GM12891 (cell line): ENCODE results near the gene CDK19.
A peak's percentile ranks its signal among the peaks of the same experiment; 100 is the strongest.

Source experiments
- DNase-seq: peaks from one replicate; pipeline ENCODE4 v3.0.0; 2011; ENCODE audit warnings: low spot score; ENCODE audit not compliant: insufficient read length
- FAIRE-seq: peaks from 2 replicates; lab custom pipeline; 2011; peaks lifted over from hg19 to GRCh38; lab: Jason Lieb, UNC
- PAX5 ChIP-seq: IDR thresholded peaks from 2 replicates; pipeline ENCODE4 v1.6.1; 2011; ENCODE audit warnings: low read length, moderate library complexity, mild to moderate bottlenecking; ENCODE audit not compliant: insufficient read depth, severe bottlenecking
- POLR2A ChIP-seq: IDR thresholded peaks from 2 replicates; pipeline ENCODE4 v1.6.1; 2011; ENCODE audit warnings: low read depth, low read length, control low read depth
- POLR2AphosphoS5 ChIP-seq: IDR thresholded peaks from 2 replicates; pipeline ENCODE4 v1.6.1; 2011; ENCODE audit warnings: low read depth, low read length, control low read depth
- POU2F2 ChIP-seq: IDR thresholded peaks from 2 replicates; pipeline ENCODE4 v1.6.1; 2011; ENCODE audit warnings: low read depth, mild to moderate bottlenecking, control low read depth, low read length, moderate library complexity
- SPI1 ChIP-seq: IDR thresholded peaks from 2 replicates; pipeline ENCODE4 v1.6.1; 2011; ENCODE audit warnings: low read depth, low read length, control low read depth
- TAF1 ChIP-seq: IDR thresholded peaks from 2 replicates; pipeline ENCODE4 v1.6.1; 2011; ENCODE audit warnings: low read depth, low read length, control low read depth

CDK19 gene

GRCh38 chr6:110619275-110619908, 195.9 kb downstream of the CDK19 start:
- no peak for TF ChIP-seq POLR2A
- no peak for FAIRE-seq
- no peak for DNase-seq

- DNase-seq, result no peak
- TF ChIP-seq POLR2AphosphoS5 (no peak), POU2F2 (no peak), POLR2A (no peak), TAF1 (no peak), PAX5 (no peak), SPI1 (no peak)
- FAIRE-seq, result peak; percentile 20
These were observed 196.5 kb downstream of the CDK19 start for GRCh38 chr6:110618591-110619267.

GRCh38 chr6:110617057-110617456, 198.2 kb downstream of the CDK19 start:
- TF ChIP-seq POLR2AphosphoS5 (no peak), PAX5 (no peak), POLR2A (no peak), SPI1 (peak; percentile 72), POU2F2 (0 out of 2 replicates have a peak, but pooled peaks have one; percentile 46), TAF1 (no peak)
- FAIRE-seq (peak; percentile 28), DNase-seq (peak; percentile 7)

- DNase-seq, result no peak
- no peak for FAIRE-seq
- no peak for TF ChIP-seq PAX5
- TF ChIP-seq POLR2A, result no peak
- TF ChIP-seq TAF1, result no peak
- TF ChIP-seq POU2F2, result no peak
- TF ChIP-seq POLR2AphosphoS5, result no peak
- TF ChIP-seq SPI1, result no peak
These were observed 199.5 kb downstream of the CDK19 start for GRCh38 chr6:110615722-110616121.

GRCh38 chr6:110614586-110614985, 200.7 kb downstream of the CDK19 start:
- TF ChIP-seq PAX5 (no peak), TAF1 (no peak), POU2F2 (no peak), POLR2AphosphoS5 (no peak), SPI1 (no peak), POLR2A (no peak)
- DNase-seq, result no peak
- no peak for FAIRE-seq

- no peak for DNase-seq
- FAIRE-seq, result no peak
- TF ChIP-seq SPI1, result no peak
- TF ChIP-seq POLR2AphosphoS5, result no peak
- no peak for TF ChIP-seq PAX5
- no peak for TF ChIP-seq POU2F2
- no peak for TF ChIP-seq TAF1
- TF ChIP-seq POLR2A, result no peak
These were observed 201.2 kb downstream of the CDK19 start for GRCh38 chr6:110614106-110614505.

GRCh38 chr6:110613356-110613755, 201.9 kb downstream of the CDK19 start:
- FAIRE-seq, result no peak
- DNase-seq, result no peak

DNA sequence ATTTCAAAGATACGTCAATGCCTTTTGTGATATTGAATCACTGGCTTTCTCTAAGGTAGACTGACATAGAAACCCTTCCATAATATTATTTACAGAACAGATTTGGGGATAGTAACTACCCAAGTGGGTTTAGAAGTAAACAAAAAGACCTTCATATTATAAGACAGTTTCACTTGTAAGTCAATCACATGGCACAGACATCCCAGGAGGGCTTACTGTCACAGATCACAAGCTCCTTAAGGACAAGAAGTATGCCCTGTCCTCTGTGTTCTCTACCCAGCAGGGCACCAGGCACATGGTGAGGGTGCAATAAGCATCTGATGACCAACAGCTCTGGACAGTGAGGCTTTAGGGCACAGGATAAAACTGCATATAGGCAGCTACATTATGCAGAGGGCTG, 203.0 kb downstream of the CDK19 start:
- TF ChIP-seq TAF1 (no peak), PAX5 (no peak), POU2F2 (no peak), POLR2A (no peak), SPI1 (no peak), POLR2AphosphoS5 (no peak)
- DNase-seq (no peak), FAIRE-seq (no peak)

More at GRCh38 chr6:110613356-110613755, 201.9 kb downstream of the CDK19 start:
- no peak for TF ChIP-seq POLR2A
- no peak for TF ChIP-seq POLR2AphosphoS5
- TF ChIP-seq POU2F2, result no peak
- TF ChIP-seq PAX5, result no peak
- TF ChIP-seq SPI1, result no peak
- no peak for TF ChIP-seq TAF1

DNA sequence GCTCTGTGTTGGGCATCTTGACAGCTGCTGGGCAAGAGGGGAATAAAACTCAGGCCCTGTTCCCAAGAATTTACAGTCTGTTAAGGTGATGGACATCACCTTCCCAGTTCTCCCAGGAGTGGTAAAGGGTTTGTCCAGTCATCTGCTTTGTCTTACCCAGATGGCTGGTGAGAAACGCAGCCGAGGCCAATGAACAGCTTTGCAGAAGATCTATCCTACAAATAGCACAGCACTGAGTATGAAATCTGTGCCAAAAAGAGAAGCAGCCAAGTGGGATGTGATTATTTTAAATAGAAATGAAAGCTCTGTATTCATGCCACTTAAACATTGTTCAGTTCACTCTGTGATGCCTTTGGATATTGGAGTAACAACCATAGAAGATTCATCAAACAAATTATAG, 206.2 kb downstream of the CDK19 start:
- TF ChIP-seq POLR2A, result no peak
- TF ChIP-seq TAF1, result no peak
- TF ChIP-seq POLR2AphosphoS5, result no peak
- TF ChIP-seq PAX5, result no peak
- no peak for TF ChIP-seq SPI1
- no peak for TF ChIP-seq POU2F2
- FAIRE-seq (no peak), DNase-seq (no peak)

DNA sequence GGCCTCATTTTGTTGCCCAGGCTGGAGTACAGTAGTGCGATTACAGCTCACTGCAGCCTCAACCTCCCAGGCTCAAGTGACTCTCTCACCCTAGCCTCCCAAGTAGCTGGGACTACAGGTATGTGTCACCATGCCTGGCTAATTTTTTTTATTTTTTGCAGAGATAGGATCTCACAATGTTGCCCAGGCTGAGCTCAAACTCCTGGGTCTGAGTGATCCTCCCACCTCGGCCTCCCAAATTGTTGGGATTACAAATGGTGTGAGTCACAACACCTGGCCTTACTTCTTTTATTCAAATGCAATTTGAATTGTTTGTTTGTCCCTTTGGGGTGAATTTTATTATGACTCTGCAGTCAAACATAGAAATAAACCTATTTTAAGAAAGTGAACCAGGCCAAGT, 207.1 kb downstream of the CDK19 start:
- TF ChIP-seq SPI1 (no peak), PAX5 (no peak), POLR2A (no peak), TAF1 (no peak), POU2F2 (no peak), POLR2AphosphoS5 (no peak)
- DNase-seq, result no peak
- no peak for FAIRE-seq
